Caco-2 (cell line): ENCODE results near the gene THOP1. TPM values are rescaled to one million over a fixed set of nuclear protein-coding genes. Genes with fewer than 3 reads are reported as not detected.
"Not testable (repeated sequence)": the region's sequence is repeated elsewhere in the genome, so short reads cannot be mapped to it uniquely, and the experiment has no call there.

Source experiments
- BruUV-seq: library from RNA; stranded (reverse); fragments of 400-500 nt; replicated peaks from 2 replicates; lab custom pipeline; 2021; lab: Mats Ljungman, UMichigan
- CTCF ChIA-PET: fragments of 300-600 bp; sonication (Branson Sonifier 250); formaldehyde crosslinking; loops from one replicate; lab custom pipeline; 2022; ENCODE audit warnings: antibody characterized with exemption; lab: Charles Lee
- POLR2A ChIA-PET: fragments of 300-600 bp; sonication (Branson Sonifier 250); formaldehyde crosslinking; loops from one replicate; lab custom pipeline; 2022; ENCODE audit warnings: antibody characterized with exemption; lab: Charles Lee
- DNase-seq, 2 experiments: peaks; one replicate each; pipeline versions ENCODE4 v3.0.0 to v3.0.0-alpha.2; 2020 to 2022
- H3K27me3 ChIP-seq: replicated peaks from 2 replicates; pipeline ENCODE4 v1.6.0; 2011; ENCODE audit warnings: low read length; ENCODE audit not compliant: control insufficient read depth, insufficient read depth
- H3K36me3 ChIP-seq: 2 replicates; pipeline ENCODE4 v1.5.1; 2011; ENCODE audit warnings: low read length; ENCODE audit not compliant: control insufficient read depth, insufficient read depth
- H3K4me1 ChIP-seq: fragments of 250-450 bp; sonication (Bioruptor Pico); 2 replicates; pipeline ENCODE4 v1.5.1; 2020; ENCODE audit warnings: mild to moderate bottlenecking
- H3K4me3 ChIP-seq: 2 replicates; pipeline ENCODE4 v1.5.1; 2011; ENCODE audit warnings: low read depth, mild to moderate bottlenecking, control low read depth, low read length
- H3K9me3 ChIP-seq: fragments of 250-450 bp; sonication (Bioruptor Pico); 2 replicates; pipeline ENCODE4 v1.5.1; 2020; ENCODE audit warnings: mild to moderate bottlenecking, moderate library complexity
- H3K27ac Mint-ChIP-seq: one replicate; pipeline ENCODE4 v1.8.0; 2022; ENCODE audit warnings: mixed read lengths; ENCODE audit not compliant: unreplicated experiment
- H3K27me3 Mint-ChIP-seq: one replicate; pipeline ENCODE4 v1.8.0; 2022; ENCODE audit warnings: mixed read lengths; ENCODE audit not compliant: insufficient read depth, unreplicated experiment
- H3K36me3 Mint-ChIP-seq: one replicate; pipeline ENCODE4 v1.8.0; 2022; ENCODE audit warnings: mild to moderate bottlenecking, mixed read lengths; ENCODE audit not compliant: insufficient read depth, unreplicated experiment
- H3K4me1 Mint-ChIP-seq: one replicate; pipeline ENCODE4 v1.8.0; 2022; ENCODE audit warnings: low read depth, mixed read lengths; ENCODE audit not compliant: unreplicated experiment
- H3K4me3 Mint-ChIP-seq: one replicate; pipeline ENCODE4 v1.8.0; 2022; ENCODE audit warnings: mild to moderate bottlenecking, moderate library complexity, mixed read lengths; ENCODE audit not compliant: unreplicated experiment
- H3K9me3 Mint-ChIP-seq: one replicate; pipeline ENCODE4 v1.8.0; 2022; ENCODE audit warnings: mixed read lengths; ENCODE audit not compliant: unreplicated experiment
- intact Hi-C: fragments of 100-400 bp; cut with micrococcal nuclease; formaldehyde crosslinking; loops from one replicate; pipeline ENCODE4 v1.10.0; 2022; ENCODE audit not compliant: unreplicated experiment
- total RNA-seq: library from RNA; stranded (reverse); gene quantifications from 2 replicates; pipeline ENCODE4 v1.2.3, GENCODE V29; 2022
- TF ChIP-seq, protein P1 (sequence below), 2 experiments: fragments of 200-600 bp in 1 of 2; IDR thresholded peaks; 1 replicate in 1 of 2; 2 replicates in 1 of 2; pipeline versions ENCODE4 v1.5.1 to v1.8.0; 2011 to 2022; ENCODE audit warnings: antibody characterized with exemption in 1 of 2, control low read depth in 1 of 2, inconsistent platforms in 1 of 2, low read depth in 1 of 2, low read length in 1 of 2, mild to moderate bottlenecking in 1 of 2, moderate library complexity in 1 of 2; ENCODE audit not compliant: insufficient read depth in 1 of 2, severe bottlenecking in 1 of 2, unreplicated experiment in 1 of 2

The THOP1 gene
- total RNA-seq, 1 experiment from 2014 or later, result 118 TPM

- POLR2A ChIA-PET, result interaction anchor here (0.6 kb wide), 1 partner anchor 339 kb away, joined by 8 read pairs; the partner anchor contains the start of gene GADD45B
- Mint-ChIP-seq H3K27me3 (no peaks in the 10 kb centered on the region), H3K9me3 (no peaks in the 10 kb centered on the region), H3K27ac (no peak overlapping the region), H3K4me3 (no peak overlapping the region), H3K4me1 (no peaks in the 10 kb centered on the region), H3K36me3 (peaks cover 52% of the 10 kb centered on the region)
- no TSS peak for BruUV-seq
- Histone ChIP-seq H3K4me1 (peaks cover 28% of the 10 kb centered on the region), H3K36me3 (no peaks in the 10 kb centered on the region), H3K27me3 (no peaks in the 10 kb centered on the region), H3K4me3 (no peak overlapping the region), H3K9me3 (no peaks in the 10 kb centered on the region)
- TF ChIP-seq, protein P1, sequence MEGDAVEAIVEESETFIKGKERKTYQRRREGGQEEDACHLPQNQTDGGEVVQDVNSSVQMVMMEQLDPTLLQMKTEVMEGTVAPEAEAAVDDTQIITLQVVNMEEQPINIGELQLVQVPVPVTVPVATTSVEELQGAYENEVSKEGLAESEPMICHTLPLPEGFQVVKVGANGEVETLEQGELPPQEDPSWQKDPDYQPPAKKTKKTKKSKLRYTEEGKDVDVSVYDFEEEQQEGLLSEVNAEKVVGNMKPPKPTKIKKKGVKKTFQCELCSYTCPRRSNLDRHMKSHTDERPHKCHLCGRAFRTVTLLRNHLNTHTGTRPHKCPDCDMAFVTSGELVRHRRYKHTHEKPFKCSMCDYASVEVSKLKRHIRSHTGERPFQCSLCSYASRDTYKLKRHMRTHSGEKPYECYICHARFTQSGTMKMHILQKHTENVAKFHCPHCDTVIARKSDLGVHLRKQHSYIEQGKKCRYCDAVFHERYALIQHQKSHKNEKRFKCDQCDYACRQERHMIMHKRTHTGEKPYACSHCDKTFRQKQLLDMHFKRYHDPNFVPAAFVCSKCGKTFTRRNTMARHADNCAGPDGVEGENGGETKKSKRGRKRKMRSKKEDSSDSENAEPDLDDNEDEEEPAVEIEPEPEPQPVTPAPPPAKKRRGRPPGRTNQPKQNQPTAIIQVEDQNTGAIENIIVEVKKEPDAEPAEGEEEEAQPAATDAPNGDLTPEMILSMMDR (IDR thresholded peaks at IDR 0.05; ENCODE audit: insufficient read depth in 1 of 2, low read depth in 1 of 2, low read length in 1 of 2, severe bottlenecking in 1 of 2, unreplicated experiment in 1 of 2), result no peak
- intact Hi-C loops, result no loop called here
- CTCF ChIA-PET, result no interaction called here
- DNase-seq, result no peak
These were observed 29.9 kb downstream of the THOP1 start for GRCh38 chr19:2815191-2815614.

DNA sequence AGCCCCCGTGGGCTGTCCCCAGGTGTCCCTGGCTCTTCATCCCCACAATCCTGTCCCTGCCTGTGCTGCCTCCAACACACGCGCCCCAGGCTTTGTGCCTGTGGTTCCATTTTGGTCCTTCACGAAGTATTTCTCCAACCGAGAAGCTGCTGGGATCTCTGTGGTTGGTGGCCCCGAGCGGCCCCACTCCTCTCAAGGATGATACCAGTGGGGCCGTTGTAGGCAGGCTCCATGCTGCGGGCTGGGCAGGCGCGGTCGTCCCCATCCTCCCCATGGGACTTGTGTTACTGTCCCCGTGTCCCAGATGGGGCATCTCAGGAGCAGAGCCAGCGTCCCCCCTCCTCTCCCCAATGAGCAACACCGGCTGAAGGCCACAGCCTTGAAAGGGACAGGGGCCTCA, 30.6 kb downstream of the THOP1 start:
- H3K27ac Mint-ChIP-seq, result peak overlapping the region; percentile 41
- POLR2A ChIA-PET, result interaction anchor here (0.6 kb wide), 1 partner anchor 340 kb away, joined by 8 read pairs; the partner anchor contains the start of gene GADD45B

GRCh38 chr19:2816641-2817040, 31.3 kb downstream of the THOP1 start:
- Mint-ChIP-seq H3K27ac (no peak overlapping the region), H3K4me1 (no peaks in the 10 kb centered on the region), H3K27me3 (no peaks in the 10 kb centered on the region), H3K36me3 (peaks cover 45% of the 10 kb centered on the region), H3K9me3 (no peaks in the 10 kb centered on the region), H3K4me3 (no peak overlapping the region)
- POLR2A ChIA-PET, result no interaction called here
- no peak overlapping the region for H3K4me3 ChIP-seq
- no peak for DNase-seq
- intact Hi-C loops, result no loop called here
- H3K9me3 ChIP-seq, result no peaks in the 10 kb centered on the region
- no peaks in the 10 kb centered on the region for H3K36me3 ChIP-seq
- H3K4me1 ChIP-seq, result peaks cover 18% of the 10 kb centered on the region
- CTCF ChIA-PET, result no interaction called here
- no TSS peak for BruUV-seq
- TF ChIP-seq, protein P1 (IDR thresholded peaks at IDR 0.05; ENCODE audit: insufficient read depth in 1 of 2, low read depth in 1 of 2, low read length in 1 of 2, severe bottlenecking in 1 of 2, unreplicated experiment in 1 of 2), result no peak
- H3K27me3 ChIP-seq, result no peaks in the 10 kb centered on the region

More for the DNA sequence above, 30.6 kb downstream of the THOP1 start:
- no peaks in the 10 kb centered on the region for H3K4me1 Mint-ChIP-seq
- no peak overlapping the region for H3K4me3 Mint-ChIP-seq
- Histone ChIP-seq H3K36me3 (no peaks in the 10 kb centered on the region), H3K4me1 (peaks cover 23% of the 10 kb centered on the region), H3K27me3 (no peaks in the 10 kb centered on the region), H3K9me3 (no peaks in the 10 kb centered on the region), H3K4me3 (no peak overlapping the region)
- intact Hi-C loops, result no loop called here
- DNase-seq, result no peak
- no TSS peak for BruUV-seq
- peaks cover 52% of the 10 kb centered on the region for H3K36me3 Mint-ChIP-seq
- H3K9me3 Mint-ChIP-seq, result no peaks in the 10 kb centered on the region
- CTCF ChIA-PET, result no interaction called here
- TF ChIP-seq, protein P1 (IDR thresholded peaks at IDR 0.05; ENCODE audit: insufficient read depth in 1 of 2, low read depth in 1 of 2, low read length in 1 of 2, severe bottlenecking in 1 of 2, unreplicated experiment in 1 of 2), result no peak
- no peaks in the 10 kb centered on the region for H3K27me3 Mint-ChIP-seq

GRCh38 chr19:2817237-2817829, 32.0 kb downstream of the THOP1 start:
- H3K27me3 ChIP-seq, H3K27me3 Mint-ChIP-seq, BruUV-seq, POLR2A ChIA-PET, DNase-seq, H3K36me3 ChIP-seq, CTCF ChIA-PET, H3K4me3 Mint-ChIP-seq, H3K9me3 ChIP-seq, H3K4me1 Mint-ChIP-seq, H3K4me3 ChIP-seq, intact Hi-C loops, H3K9me3 Mint-ChIP-seq: not testable (repeated sequence)
- peak overlapping the region; percentile 85 for H3K27ac Mint-ChIP-seq
- H3K36me3 Mint-ChIP-seq, result peaks cover 40% of the 10 kb centered on the region
- peaks cover 17% of the 10 kb centered on the region for H3K4me1 ChIP-seq
